ENCODE results near the gene SLC6A13.

GRCh38 chr12:179131-179884 lies 83.3 kb downstream of the SLC6A13 start:
- TF ChIP-seq CTCF (IDR thresholded peaks at IDR 0.05) (no peak), FOSL2 (IDR thresholded peaks at IDR 0.05) (no peak), FOSL2 (CRISPR knock-in tag; IDR thresholded peaks at IDR 0.05) (0 out of 2 replicates have a peak, but pooled peaks have one; percentile 2), TFCP2L1 (CRISPR knock-in tag; IDR thresholded peaks at IDR 0.05) (no peak)
